ENCODE measurements around the gene TADA1.

- no peak for TF ChIP-seq CTCF (IDR thresholded peaks at IDR 0.05)
- TF ChIP-seq POLR2A (IDR thresholded peaks at IDR 0.05) = no peak
Measured at GRCh38 chr1:166843769-166844596, 32.1 kb downstream of the TADA1 start.
